HepG2 (cell line): ENCODE results near the gene SETD2. TPM values are rescaled to one million over a fixed set of nuclear protein-coding genes. Genes with fewer than 3 reads are reported as not detected.

Experiments used
- EP300 ChIP-seq, 3 experiments: sonication (generic) in 1 of 3; formaldehyde crosslinking in 1 of 3; IDR thresholded peaks; 2 replicates each; pipeline versions ENCODE4 v1.5.1 to v1.6.1; 2011 to 2020; ENCODE audit warnings: low read depth in 2 of 3, low read length in 2 of 3, borderline replicate concordance in 1 of 3, improper control_type of control experiment in 1 of 3, mild to moderate bottlenecking in 1 of 3, missing genetic modification reagents in 1 of 3, moderate library complexity in 1 of 3
- ESRRA ChIP-seq: sonication (generic); formaldehyde crosslinking; IDR thresholded peaks from 2 replicates; pipeline ENCODE4 v1.5.1; 2020; ENCODE audit warnings: mild to moderate bottlenecking, low read depth, missing genetic modification reagents
- FOSL1 ChIP-seq: sonication (generic); formaldehyde crosslinking; IDR thresholded peaks from 2 replicates; pipeline ENCODE4 v1.9.0; 2021; ENCODE audit warnings: missing genetic modification reagents, borderline replicate concordance
- GABPA ChIP-seq, 2 experiments: IDR thresholded peaks; 2 replicates each; pipeline ENCODE4 v1.6.1; 2011 to 2016; ENCODE audit warnings: low read depth in 2 of 2, low read length in 1 of 2, missing biosample characterization in 1 of 2, missing genetic modification characterization in 1 of 2
- IRF2 ChIP-seq: IDR thresholded peaks from 2 replicates; pipeline ENCODE4 v1.6.1; 2018; ENCODE audit warnings: missing genetic modification reagents, missing compliant biosample characterization
- JDP2 ChIP-seq: sonication (generic); formaldehyde crosslinking; IDR thresholded peaks from 2 replicates; pipeline ENCODE4 v1.8.1; 2022; ENCODE audit warnings: missing genetic modification reagents, borderline replicate concordance
- NCOR1 ChIP-seq: fragments of 200-600 bp; sonication (generic); IDR thresholded peaks from 2 replicates; pipeline ENCODE4 v1.7.0; 2017; ENCODE audit warnings: antibody characterized with exemption, low read length, borderline replicate concordance
- PRDM10 ChIP-seq: sonication (generic); formaldehyde crosslinking; IDR thresholded peaks from 2 replicates; pipeline ENCODE4 v1.4.0; 2020; ENCODE audit warnings: low read depth, missing genetic modification reagents
- PREB ChIP-seq: sonication (generic); formaldehyde crosslinking; IDR thresholded peaks from 2 replicates; pipeline ENCODE4 v1.4.0; 2020; ENCODE audit warnings: missing genetic modification reagents
- TOPORS ChIP-seq: sonication (generic); formaldehyde crosslinking; IDR thresholded peaks from 2 replicates; pipeline ENCODE4 v1.8.0; 2023; ENCODE audit warnings: mild to moderate bottlenecking, missing genetic modification reagents
- ZNF124 ChIP-seq: sonication (generic); formaldehyde crosslinking; IDR thresholded peaks from 2 replicates; pipeline ENCODE4 v1.4.0; 2020; ENCODE audit warnings: missing genetic modification reagents
- ZNF232 ChIP-seq: sonication (generic); formaldehyde crosslinking; IDR thresholded peaks from 2 replicates; pipeline ENCODE4 v1.4.0; 2020; ENCODE audit warnings: missing genetic modification reagents, borderline replicate concordance
- ZNF296 ChIP-seq: sonication (generic); formaldehyde crosslinking; conservative IDR thresholded peaks from 2 replicates; pipeline ENCODE4 v1.5.0; 2020; ENCODE audit warnings: mild to moderate bottlenecking, missing genetic modification reagents
- ZSCAN31 ChIP-seq: sonication (generic); formaldehyde crosslinking; IDR thresholded peaks from 2 replicates; pipeline ENCODE4 v1.5.0; 2020; ENCODE audit warnings: low read depth, mild to moderate bottlenecking, missing genetic modification reagents
- polyA plus RNA-seq, 8 experiments: library from polyadenylated mRNA; depleted of rRNA in 3 of 8; stranded (reverse) in 7 of 8; unstranded in 1 of 8; fragments of >200 nt; fragmentation: Illumina TruSeq in 4 of 8; extraction: Trizol in 4 of 8; gene quantifications; 2 replicates each; pipeline versions ENCODE4 v1.2.1 to v1.2.3, GENCODE V29; 2011 to 2016; ENCODE audit warnings: low read depth in 4 of 8, missing spikeins in 1 of 8, mixed read lengths in 1 of 8; ENCODE audit not compliant: insufficient read depth in 1 of 8
- total RNA-seq, 5 experiments: library from RNA; depleted of rRNA; stranded (reverse); fragments of >200 nt; fragmentation: Illumina TruSeq; extraction: Trizol; gene quantifications; 2 replicates each; pipeline ENCODE4 v1.2.3, GENCODE V29; 2016; ENCODE audit warnings: low read depth in 1 of 5
- TF ChIP-seq, protein P1 (sequence below): sonication (generic); formaldehyde crosslinking; IDR thresholded peaks from 2 replicates; pipeline ENCODE4 v1.4.0; 2020; ENCODE audit warnings: missing genetic modification reagents
- TF ChIP-seq, protein P2 (sequence below): IDR thresholded peaks from 2 replicates; pipeline ENCODE4 v1.6.1; 2016; ENCODE audit warnings: low read depth

SETD2 gene
- total and polyA plus RNA-seq, 2 of the 13 experiments (the other 11 are each of a cell fraction or from before 2014, with no cell fraction given): 14.2 to 24.2 TPM

DNA sequence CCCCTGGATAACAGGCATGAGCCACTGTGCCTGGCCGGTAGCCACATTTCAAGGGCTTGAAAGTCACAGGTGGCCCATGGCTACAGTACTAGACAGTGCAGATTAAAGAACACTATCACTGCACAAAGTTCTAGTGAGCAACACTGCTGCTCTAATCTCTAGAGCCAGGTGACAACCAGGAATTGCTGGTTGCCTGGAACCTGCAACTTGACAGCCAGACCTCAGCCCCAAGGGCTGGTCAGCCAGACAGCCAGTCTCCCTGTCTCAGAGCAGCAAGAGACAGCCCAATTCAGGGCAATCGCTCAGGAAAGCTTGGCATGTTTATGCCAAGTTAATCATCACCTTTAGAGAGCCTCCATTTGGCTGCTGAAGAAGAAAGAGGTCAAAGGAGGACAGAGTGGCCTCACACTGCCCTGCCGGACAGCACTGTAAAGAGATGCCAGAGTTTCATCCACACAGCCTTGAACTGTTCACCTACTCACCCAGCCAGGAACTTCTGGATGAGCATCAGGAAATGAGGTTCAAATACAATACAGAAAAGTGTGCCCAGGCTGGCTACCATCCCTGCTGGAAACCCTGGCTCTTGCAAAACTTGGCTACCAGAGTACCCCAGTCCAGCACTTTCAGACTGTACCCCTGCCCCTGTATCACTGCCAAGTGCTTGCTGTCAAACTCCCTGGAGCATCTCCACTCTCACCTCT, 193.4 kb downstream of the SETD2 start (continued):
- TF ChIP-seq PRDM10 (CRISPR knock-in tag): 0 out of 2 replicates have a peak, but pooled peaks have one; percentile 26
- TF ChIP-seq NCOR1: peak; percentile 91; the same call in 1 of the 2 replicates
- no peak for TF ChIP-seq GABPA (IDR thresholded peaks at IDR 0.05; ENCODE audit: low read depth, low read length)
- TF ChIP-seq GABPA (CRISPR knock-in tag; IDR thresholded peaks at IDR 0.05; ENCODE audit: low read depth): peak; percentile 41; the same call in 1 of the 2 replicates
- no peak for TF ChIP-seq PREB (CRISPR knock-in tag)
- TF ChIP-seq FOSL1: no peak; the same call in 1 of the 2 replicates
- no peak for TF ChIP-seq JDP2 (CRISPR knock-in tag)
- TF ChIP-seq ZNF232 (CRISPR knock-in tag): peak; percentile 81; the same call in 1 of the 2 replicates
- TF ChIP-seq, protein P1, sequence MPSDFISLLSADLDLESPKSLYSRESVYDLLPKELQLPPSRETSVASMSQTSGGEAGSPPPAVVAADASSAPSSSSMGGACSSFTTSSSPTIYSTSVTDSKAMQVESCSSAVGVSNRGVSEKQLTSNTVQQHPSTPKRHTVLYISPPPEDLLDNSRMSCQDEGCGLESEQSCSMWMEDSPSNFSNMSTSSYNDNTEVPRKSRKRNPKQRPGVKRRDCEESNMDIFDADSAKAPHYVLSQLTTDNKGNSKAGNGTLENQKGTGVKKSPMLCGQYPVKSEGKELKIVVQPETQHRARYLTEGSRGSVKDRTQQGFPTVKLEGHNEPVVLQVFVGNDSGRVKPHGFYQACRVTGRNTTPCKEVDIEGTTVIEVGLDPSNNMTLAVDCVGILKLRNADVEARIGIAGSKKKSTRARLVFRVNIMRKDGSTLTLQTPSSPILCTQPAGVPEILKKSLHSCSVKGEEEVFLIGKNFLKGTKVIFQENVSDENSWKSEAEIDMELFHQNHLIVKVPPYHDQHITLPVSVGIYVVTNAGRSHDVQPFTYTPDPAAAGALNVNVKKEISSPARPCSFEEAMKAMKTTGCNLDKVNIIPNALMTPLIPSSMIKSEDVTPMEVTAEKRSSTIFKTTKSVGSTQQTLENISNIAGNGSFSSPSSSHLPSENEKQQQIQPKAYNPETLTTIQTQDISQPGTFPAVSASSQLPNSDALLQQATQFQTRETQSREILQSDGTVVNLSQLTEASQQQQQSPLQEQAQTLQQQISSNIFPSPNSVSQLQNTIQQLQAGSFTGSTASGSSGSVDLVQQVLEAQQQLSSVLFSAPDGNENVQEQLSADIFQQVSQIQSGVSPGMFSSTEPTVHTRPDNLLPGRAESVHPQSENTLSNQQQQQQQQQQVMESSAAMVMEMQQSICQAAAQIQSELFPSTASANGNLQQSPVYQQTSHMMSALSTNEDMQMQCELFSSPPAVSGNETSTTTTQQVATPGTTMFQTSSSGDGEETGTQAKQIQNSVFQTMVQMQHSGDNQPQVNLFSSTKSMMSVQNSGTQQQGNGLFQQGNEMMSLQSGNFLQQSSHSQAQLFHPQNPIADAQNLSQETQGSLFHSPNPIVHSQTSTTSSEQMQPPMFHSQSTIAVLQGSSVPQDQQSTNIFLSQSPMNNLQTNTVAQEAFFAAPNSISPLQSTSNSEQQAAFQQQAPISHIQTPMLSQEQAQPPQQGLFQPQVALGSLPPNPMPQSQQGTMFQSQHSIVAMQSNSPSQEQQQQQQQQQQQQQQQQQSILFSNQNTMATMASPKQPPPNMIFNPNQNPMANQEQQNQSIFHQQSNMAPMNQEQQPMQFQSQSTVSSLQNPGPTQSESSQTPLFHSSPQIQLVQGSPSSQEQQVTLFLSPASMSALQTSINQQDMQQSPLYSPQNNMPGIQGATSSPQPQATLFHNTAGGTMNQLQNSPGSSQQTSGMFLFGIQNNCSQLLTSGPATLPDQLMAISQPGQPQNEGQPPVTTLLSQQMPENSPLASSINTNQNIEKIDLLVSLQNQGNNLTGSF (CRISPR knock-in tag): no peak
- TF ChIP-seq ZNF296 (CRISPR knock-in tag): peak; percentile 47; the same call in 1 of the 2 replicates
- TF ChIP-seq ESRRA (CRISPR knock-in tag): peak; percentile 79; the same call in 1 of the 2 replicates
- TF ChIP-seq IRF2 (CRISPR knock-in tag): peak; percentile 85
- no peak for TF ChIP-seq TOPORS (CRISPR knock-in tag)
- TF ChIP-seq ZSCAN31 (CRISPR knock-in tag): no peak
- TF ChIP-seq ZNF124 (CRISPR knock-in tag): 0 out of 2 replicates have a peak, but pooled peaks have one; percentile 31
- TF ChIP-seq, protein P2, sequence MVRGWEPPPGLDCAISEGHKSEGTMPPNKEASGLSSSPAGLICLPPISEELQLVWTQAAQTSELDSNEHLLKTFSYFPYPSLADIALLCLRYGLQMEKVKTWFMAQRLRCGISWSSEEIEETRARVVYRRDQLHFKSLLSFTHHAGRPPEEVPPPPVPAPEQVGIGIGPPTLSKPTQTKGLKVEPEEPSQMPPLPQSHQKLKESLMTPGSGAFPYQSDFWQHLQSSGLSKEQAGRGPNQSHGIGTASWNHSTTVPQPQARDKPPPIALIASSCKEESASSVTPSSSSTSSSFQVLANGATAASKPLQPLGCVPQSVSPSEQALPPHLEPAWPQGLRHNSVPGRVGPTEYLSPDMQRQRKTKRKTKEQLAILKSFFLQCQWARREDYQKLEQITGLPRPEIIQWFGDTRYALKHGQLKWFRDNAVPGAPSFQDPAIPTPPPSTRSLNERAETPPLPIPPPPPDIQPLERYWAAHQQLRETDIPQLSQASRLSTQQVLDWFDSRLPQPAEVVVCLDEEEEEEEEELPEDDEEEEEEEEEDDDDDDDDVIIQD (CRISPR knock-in tag): peak; percentile 59
- TF ChIP-seq EP300 (IDR thresholded peaks at IDR 0.05; ENCODE audit: low read depth in 2 of 2, low read length in 2 of 2): peak in 1 of 2 experiments; percentile 80; a peak in 2 of 4 replicates
- TF ChIP-seq EP300 (CRISPR knock-in tag; IDR thresholded peaks at IDR 0.05; ENCODE audit: borderline replicate concordance): peak; percentile 74; the same call in 1 of the 2 replicates
